ENCODE measurements around the gene APOBR.

GRCh38 chr16:28478506-28479180 lies 15.8 kb upstream of the APOBR start:
- TF ChIP-seq POLR2A (IDR thresholded peaks at IDR 0.05) (no peak), CTCF (IDR thresholded peaks at IDR 0.05) (no peak)
